GM06990 (cell line): ENCODE data around the gene MT1H.

Experiments
- DNase-seq: peaks from one replicate; pipeline ENCODE4 v3.0.0-alpha.2; 2011; ENCODE audit not compliant: insufficient read length; ENCODE audit errors: extremely low read depth
- H3K27me3 ChIP-seq: replicated peaks from 2 replicates; pipeline ENCODE4 v1.6.0; 2011; ENCODE audit warnings: low read length; ENCODE audit not compliant: control insufficient read depth, insufficient read depth
- H3K36me3 ChIP-seq: 2 replicates; pipeline ENCODE4 v1.5.1; 2011; ENCODE audit warnings: low read length; ENCODE audit not compliant: control insufficient read depth, insufficient read depth
- H3K4me3 ChIP-seq: replicated peaks from 2 replicates; pipeline ENCODE4 v1.5.1; 2011; ENCODE audit warnings: low read depth, mild to moderate bottlenecking, control low read depth, low read length
- CTCF ChIP-seq: IDR thresholded peaks from 2 replicates; pipeline ENCODE4 v1.5.1; 2011; ENCODE audit warnings: low read length, control low read depth, mild to moderate bottlenecking, inconsistent platforms; ENCODE audit not compliant: insufficient read depth, poor library complexity, severe bottlenecking

Gene MT1H

DNA sequence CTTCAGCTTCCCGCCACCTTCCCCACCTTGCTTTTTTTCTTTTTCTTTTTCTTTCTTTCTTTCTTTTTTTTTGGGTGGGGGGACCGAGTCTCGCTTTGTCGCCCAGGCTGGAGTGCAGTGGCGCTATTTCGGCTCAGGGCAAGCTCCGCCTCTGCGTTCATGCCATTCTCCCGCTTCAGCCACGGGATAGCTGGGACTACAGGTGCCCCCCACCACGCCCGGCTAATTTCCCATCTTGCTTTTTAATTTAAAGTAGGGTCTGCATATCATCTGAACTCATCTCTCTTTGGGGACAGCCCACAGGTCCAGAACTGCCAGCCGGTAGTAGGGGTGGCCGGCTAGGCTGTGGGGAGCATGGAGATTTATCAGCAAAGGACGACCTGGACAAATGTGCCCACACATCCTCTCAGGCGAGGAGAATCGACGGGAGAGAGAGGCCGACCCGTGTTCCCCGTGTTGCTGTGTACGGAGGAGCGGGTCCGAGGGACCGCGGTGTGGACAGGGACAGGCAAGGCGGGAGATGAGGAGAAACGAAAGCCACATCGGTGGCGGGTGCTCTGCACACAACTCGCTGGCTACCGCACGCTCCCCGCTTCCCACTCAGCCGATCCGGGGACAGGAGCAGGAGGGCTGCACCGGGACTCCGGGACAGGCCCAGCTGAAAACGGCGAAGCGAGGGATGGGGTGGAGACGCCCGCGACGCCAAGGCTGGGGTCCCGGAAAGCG is 34.7 kb upstream of the MT1H start:
- no peak for TF ChIP-seq CTCF
- no peak for DNase-seq
- no peak overlapping the region for H3K4me3 ChIP-seq
- no peaks in the 10 kb centered on the region for H3K36me3 ChIP-seq
- H3K27me3 ChIP-seq: peaks cover 10% of the 10 kb centered on the region

DNA sequence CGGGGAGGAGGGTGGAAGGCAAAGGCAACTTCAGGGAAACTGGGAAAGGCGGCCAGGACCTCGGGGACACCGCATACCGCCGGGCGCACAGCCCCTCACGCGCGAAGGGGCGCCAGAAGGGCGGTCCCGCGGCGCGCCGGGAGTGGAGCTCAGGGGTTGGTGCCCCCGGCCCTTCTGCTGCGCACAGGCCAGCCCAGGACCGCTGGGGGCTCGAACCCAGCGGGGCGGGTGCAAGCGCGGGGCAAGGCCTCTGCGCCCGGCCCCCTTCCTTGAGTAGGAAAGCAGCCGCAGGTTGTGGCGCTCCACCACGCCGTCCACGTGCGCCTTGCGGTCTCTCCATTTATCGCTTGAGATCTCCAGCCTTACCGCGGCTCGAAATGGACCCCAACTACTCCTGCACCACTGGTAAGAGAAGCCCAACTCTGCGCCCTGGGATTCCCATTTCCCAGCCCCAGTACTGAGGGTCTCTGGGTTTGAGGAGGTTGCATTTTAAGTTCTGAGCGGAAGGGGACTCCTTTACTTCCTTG is 34.1 kb upstream of the MT1H start:
- Histone ChIP-seq H3K4me3 (no peak overlapping the region), H3K27me3 (peaks cover 10% of the 10 kb centered on the region), H3K36me3 (no peaks in the 10 kb centered on the region)
- no peak for TF ChIP-seq CTCF
- DNase-seq: no peak

GRCh38 chr16:56636616-56637413 is 32.8 kb upstream of the MT1H start:
- no peak for TF ChIP-seq CTCF
- Histone ChIP-seq H3K4me3 (no peak overlapping the region), H3K27me3 (peaks cover 12% of the 10 kb centered on the region), H3K36me3 (no peaks in the 10 kb centered on the region)
- DNase-seq: no peak

GRCh38 chr16:56637814-56638750 is 31.5 kb upstream of the MT1H start, which contains the start of gene MT1A:
TSS of gene MT1A (plus strand) at chr16:56638666. CDS start at chr16:56638739, 73 bp downstream.
- Histone ChIP-seq H3K27me3 (peaks cover 12% of the 10 kb centered on the region), H3K4me3 (no peak within 1 kb of the TSS; the same call in 1 of the 2 replicates), H3K36me3 (no peaks in the 10 kb centered on the region)
- no peak for DNase-seq
- TF ChIP-seq CTCF: no peak

DNA sequence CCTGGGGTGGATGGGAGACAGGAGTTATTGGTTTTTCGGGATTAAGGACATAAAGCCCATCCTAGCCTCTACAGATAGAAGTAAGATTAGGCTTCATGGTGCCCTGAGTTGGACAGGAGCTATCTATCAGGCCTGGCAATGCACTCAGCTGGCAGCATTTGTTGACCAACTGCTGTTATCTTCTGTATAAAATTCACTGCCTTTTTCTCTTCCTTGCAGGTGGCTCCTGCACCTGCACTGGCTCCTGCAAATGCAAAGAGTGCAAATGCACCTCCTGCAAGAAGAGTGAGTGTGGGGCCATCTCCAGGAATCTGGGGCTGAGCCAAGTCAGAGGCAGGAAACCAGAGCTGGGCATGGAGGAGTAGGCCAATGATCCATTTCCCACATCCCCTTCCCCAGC is 30.6 kb upstream of the MT1H start:
- peaks cover 11% of the 10 kb centered on the region for H3K27me3 ChIP-seq
- H3K4me3 ChIP-seq: no peak overlapping the region
- TF ChIP-seq CTCF: no peak
- no peaks in the 10 kb centered on the region for H3K36me3 ChIP-seq
- DNase-seq: no peak
